ENCODE data around the gene MAPK11. TPM values are rescaled to one million over a fixed set of nuclear protein-coding genes. Genes with fewer than 3 reads are reported as not detected.

Gene MAPK11
- total RNA-seq, 2 donors from 2014 or later: 0.33 to 0.40 TPM

- DNase-seq: no peak
- no peak overlapping the region for H3K4me3 Mint-ChIP-seq
- Histone ChIP-seq H3K27me3 (ENCODE audit: control insufficient read depth, insufficient read depth, low read length, poor library complexity, severe bottlenecking) (no peaks in the 10 kb centered on the region), H3K9ac (ENCODE audit: extremely low read depth, low read length, poor library complexity, severe bottlenecking) (no peak overlapping the region), H3K4me3 (ENCODE audit: low read length) (no peak overlapping the region), H3K36me3 (ENCODE audit: control insufficient read depth, insufficient read depth, low read length) (no peaks in the 10 kb centered on the region), H3K27ac (ENCODE audit: low read depth, low read length) (no peak overlapping the region), H3K9me3 (ENCODE audit: control insufficient read depth, low read length) (no peaks in the 10 kb centered on the region), H3K4me1 (ENCODE audit: control insufficient read depth, insufficient read depth, low read length) (no peaks in the 10 kb centered on the region)
- H3K9me3 Mint-ChIP-seq: no peaks in the 10 kb centered on the region
- peaks cover 3% of the 10 kb centered on the region for H3K4me1 Mint-ChIP-seq
- WGBS, 2 experiments (ENCODE audit: insufficient coverage in 1 of 2, insufficient read length in 1 of 2): 91 to 92% methylated on average over 24 to 28 of the region's 45 CpGs
- no peaks in the 10 kb centered on the region for H3K36me3 Mint-ChIP-seq (ENCODE audit: low read depth)
- no peak for TF ChIP-seq CTCF (conservative IDR thresholded peaks at IDR 0.05)
- no peak overlapping the region for H3K27ac Mint-ChIP-seq
- H3K27me3 Mint-ChIP-seq (ENCODE audit: insufficient read depth): peaks cover 1% of the 10 kb centered on the region
Measured at GRCh38 chr22:50316114-50317065, 46.2 kb upstream of the MAPK11 start.

- H3K27ac Mint-ChIP-seq: no peak overlapping the region
- DNase-seq: no peak
Measured at GRCh38 chr22:50315289-50316113, 45.3 kb upstream of the MAPK11 start.

More at GRCh38 chr22:50315289-50316113, 45.3 kb upstream of the MAPK11 start:
- H3K27me3 Mint-ChIP-seq (ENCODE audit: insufficient read depth): peaks cover 1% of the 10 kb centered on the region
- no peak overlapping the region for H3K4me3 Mint-ChIP-seq
- Histone ChIP-seq H3K4me3 (ENCODE audit: low read length) (no peak overlapping the region), H3K9me3 (ENCODE audit: control insufficient read depth, low read length) (no peaks in the 10 kb centered on the region), H3K36me3 (ENCODE audit: control insufficient read depth, insufficient read depth, low read length) (no peaks in the 10 kb centered on the region), H3K4me1 (ENCODE audit: control insufficient read depth, insufficient read depth, low read length) (no peaks in the 10 kb centered on the region), H3K27ac (ENCODE audit: low read depth, low read length) (no peak overlapping the region), H3K9ac (ENCODE audit: extremely low read depth, low read length, poor library complexity, severe bottlenecking) (no peak overlapping the region), H3K27me3 (ENCODE audit: control insufficient read depth, insufficient read depth, low read length, poor library complexity, severe bottlenecking) (no peaks in the 10 kb centered on the region)
- 95 to 96% methylated on average over 5 to 18 of the region's 18 CpGs for WGBS, 2 experiments (ENCODE audit: insufficient coverage in 1 of 2, insufficient read length in 1 of 2)
- TF ChIP-seq CTCF (conservative IDR thresholded peaks at IDR 0.05): no peak
- H3K4me1 Mint-ChIP-seq: peaks cover 3% of the 10 kb centered on the region
- H3K9me3 Mint-ChIP-seq: no peaks in the 10 kb centered on the region
- H3K36me3 Mint-ChIP-seq (ENCODE audit: low read depth): no peaks in the 10 kb centered on the region
